Adipocyte (in vitro differentiated cells): ENCODE measurements around the gene NLRP4.
"Not testable (repeated sequence)": the region's sequence is repeated elsewhere in the genome, so short reads cannot be mapped to it uniquely, and the experiment has no call there.

Experiments used
- DNase-seq: peaks from one replicate; pipeline ENCODE4 v3.0.0-alpha.2; 2015; ENCODE audit warnings: low read depth
- H3K27me3 ChIP-seq: replicated peaks from 2 replicates; pipeline ENCODE4 v1.7.0; 2013; ENCODE audit warnings: mild to moderate bottlenecking, low read length, moderate library complexity; ENCODE audit not compliant: control insufficient read depth, insufficient read depth
- H3K36me3 ChIP-seq: 2 replicates; pipeline ENCODE4 v1.7.0; 2013; ENCODE audit warnings: low read length, mild to moderate bottlenecking, moderate library complexity; ENCODE audit not compliant: control insufficient read depth, insufficient read depth, severe bottlenecking
- H3K4me1 ChIP-seq: 2 replicates; pipeline ENCODE4 v1.7.0; 2013; ENCODE audit warnings: mild to moderate bottlenecking, low read length, moderate library complexity; ENCODE audit not compliant: control insufficient read depth, insufficient read depth
- H3K4me3 ChIP-seq: 2 replicates; pipeline ENCODE4 v1.7.0; 2013; ENCODE audit warnings: mild to moderate bottlenecking, low read length, moderate library complexity
- H3K9ac ChIP-seq: 2 replicates; pipeline ENCODE4 v1.7.0; 2013; ENCODE audit warnings: mild to moderate bottlenecking, low read length, moderate library complexity
- H3K9me3 ChIP-seq: 2 replicates; pipeline ENCODE4 v1.7.0; 2013; ENCODE audit warnings: mild to moderate bottlenecking, low read length, moderate library complexity; ENCODE audit not compliant: control insufficient read depth

NLRP4 gene

GRCh38 chr19:55898911-55899310 is 62.6 kb downstream of the NLRP4 start:
- Histone ChIP-seq H3K27me3 (no peaks in the 10 kb centered on the region), H3K4me3 (no peak overlapping the region), H3K4me1 (no peaks in the 10 kb centered on the region), H3K9me3 (no peaks in the 10 kb centered on the region), H3K36me3 (no peaks in the 10 kb centered on the region), H3K9ac (no peak overlapping the region)
- DNase-seq, result no peak

DNA sequence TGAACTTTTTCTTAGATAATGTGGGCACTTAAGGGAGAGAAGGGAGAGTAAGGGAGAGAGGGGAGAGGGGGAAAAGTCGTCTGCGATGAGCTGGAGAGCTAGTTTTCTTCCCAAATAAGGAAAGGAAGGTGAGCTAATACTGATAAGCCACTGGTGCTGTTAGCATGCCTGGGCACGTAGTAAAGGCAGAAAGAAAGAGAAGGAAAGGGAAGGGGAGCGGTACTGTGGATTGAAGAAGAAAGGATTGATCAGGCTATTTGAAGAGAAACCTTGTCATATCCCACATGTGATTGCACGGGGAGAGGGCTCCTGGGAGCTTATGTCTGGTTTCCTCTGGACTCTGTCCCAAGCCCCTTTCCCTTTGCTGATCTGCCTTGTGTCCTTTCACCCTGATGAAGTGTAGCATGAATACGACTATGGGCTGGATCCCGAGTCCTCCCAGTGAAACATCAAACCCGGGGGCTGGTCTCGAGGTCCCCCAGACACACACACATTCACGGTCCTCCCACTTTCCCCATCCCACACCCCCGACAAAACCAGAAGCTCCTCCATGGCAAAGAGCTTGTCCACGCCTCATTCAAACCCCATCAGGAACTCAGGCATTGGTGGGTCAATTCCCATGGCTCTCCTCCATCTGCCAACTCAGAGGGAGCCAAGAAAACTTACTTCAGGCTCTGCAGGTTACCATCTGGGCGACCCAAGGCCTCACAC is 65.2 kb downstream of the NLRP4 start:
- Histone ChIP-seq H3K36me3 (no peaks in the 10 kb centered on the region), H3K9me3 (no peaks in the 10 kb centered on the region), H3K27me3 (no peaks in the 10 kb centered on the region), H3K9ac (no peak overlapping the region), H3K4me3 (no peak overlapping the region), H3K4me1 (no peaks in the 10 kb centered on the region)
- DNase-seq, result no peak

DNA sequence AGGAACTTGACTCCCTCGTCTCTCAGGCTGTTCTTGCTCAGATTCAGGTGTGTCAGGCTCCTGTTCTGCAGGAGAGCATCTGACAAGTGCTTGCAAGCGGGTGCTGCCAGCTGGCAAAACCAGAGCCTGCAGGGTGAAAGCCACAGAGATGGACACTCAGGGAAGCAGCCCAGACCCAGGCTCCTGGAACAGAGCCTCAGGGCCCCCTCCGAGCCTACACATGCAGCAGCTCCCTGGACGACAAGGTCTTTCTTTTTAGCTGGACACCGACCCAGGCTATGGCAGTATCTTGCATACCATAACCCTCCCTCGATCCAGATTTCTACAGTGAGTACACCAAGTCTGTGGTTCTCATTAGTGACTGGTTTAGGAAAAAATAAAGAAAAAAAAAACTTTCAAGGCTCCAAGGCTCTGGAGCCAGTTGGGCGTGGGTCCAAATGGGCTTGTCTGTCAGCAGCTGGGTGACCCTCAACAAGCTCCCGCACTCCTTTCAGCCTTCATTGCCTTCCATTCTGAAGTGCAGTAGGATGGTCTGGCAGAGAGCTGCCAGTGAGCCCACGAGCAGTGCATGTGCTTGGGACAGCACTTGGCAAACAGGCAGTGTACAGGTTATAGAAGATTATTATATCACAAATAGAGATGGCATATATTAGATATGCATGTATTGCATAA is 65.9 kb downstream of the NLRP4 start:
- no peak for DNase-seq

DNA sequence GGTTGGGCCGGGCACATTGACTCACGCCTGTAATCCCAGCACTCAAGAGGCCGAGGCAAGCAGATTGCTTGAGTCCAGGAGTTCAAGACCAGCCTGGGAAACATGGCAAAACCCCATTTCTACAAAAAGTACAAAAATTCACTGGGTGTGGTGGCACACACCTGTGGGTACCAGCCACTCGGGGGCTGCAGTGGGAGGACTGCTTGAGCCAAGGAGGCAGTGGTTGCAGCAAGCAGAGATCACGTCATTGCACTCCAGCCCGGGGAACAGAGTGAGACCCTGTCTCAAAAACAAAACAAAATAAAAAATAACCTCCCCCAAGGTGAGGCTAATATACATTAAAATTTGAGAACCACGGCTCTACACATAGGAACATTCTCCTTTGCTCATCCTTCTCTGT is 70.9 kb downstream of the NLRP4 start:
- H3K4me3 ChIP-seq, result no peak overlapping the region
- no peaks in the 10 kb centered on the region for H3K4me1 ChIP-seq
- peaks cover 3% of the 10 kb centered on the region for H3K9me3 ChIP-seq
- no peak overlapping the region for H3K9ac ChIP-seq
- DNase-seq, result no peak
- H3K36me3 ChIP-seq, result no peaks in the 10 kb centered on the region
- no peaks in the 10 kb centered on the region for H3K27me3 ChIP-seq

More for the DNA sequence above, 65.9 kb downstream of the NLRP4 start:
- Histone ChIP-seq H3K27me3 (no peaks in the 10 kb centered on the region), H3K4me1 (no peaks in the 10 kb centered on the region), H3K9me3 (no peaks in the 10 kb centered on the region), H3K36me3 (no peaks in the 10 kb centered on the region), H3K4me3 (no peak overlapping the region), H3K9ac (no peak overlapping the region)

DNA sequence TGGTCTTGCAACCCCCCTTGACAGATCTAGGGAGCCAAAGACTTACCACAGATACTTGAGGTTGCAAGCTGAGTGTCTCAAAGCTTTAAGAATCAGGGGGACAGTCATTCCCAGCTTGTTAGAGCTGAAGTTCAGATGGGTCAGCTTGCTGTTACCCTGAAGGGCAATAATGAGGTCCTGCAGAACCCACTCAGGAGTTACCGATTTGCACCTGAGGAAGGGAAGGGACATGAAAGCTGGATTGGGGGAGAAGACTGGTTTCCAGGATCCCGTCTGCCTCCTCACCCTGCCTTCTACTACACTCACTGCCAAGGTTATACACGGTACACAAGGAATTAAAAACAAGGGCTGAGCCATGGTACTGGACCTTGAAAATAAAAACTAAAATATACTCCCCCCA is 71.4 kb downstream of the NLRP4 start:
- Histone ChIP-seq H3K4me3 (no peak overlapping the region), H3K9ac (no peak overlapping the region), H3K4me1 (no peaks in the 10 kb centered on the region), H3K36me3 (no peaks in the 10 kb centered on the region), H3K9me3 (peaks cover 5% of the 10 kb centered on the region), H3K27me3 (no peaks in the 10 kb centered on the region)
- DNase-seq, result no peak

DNA sequence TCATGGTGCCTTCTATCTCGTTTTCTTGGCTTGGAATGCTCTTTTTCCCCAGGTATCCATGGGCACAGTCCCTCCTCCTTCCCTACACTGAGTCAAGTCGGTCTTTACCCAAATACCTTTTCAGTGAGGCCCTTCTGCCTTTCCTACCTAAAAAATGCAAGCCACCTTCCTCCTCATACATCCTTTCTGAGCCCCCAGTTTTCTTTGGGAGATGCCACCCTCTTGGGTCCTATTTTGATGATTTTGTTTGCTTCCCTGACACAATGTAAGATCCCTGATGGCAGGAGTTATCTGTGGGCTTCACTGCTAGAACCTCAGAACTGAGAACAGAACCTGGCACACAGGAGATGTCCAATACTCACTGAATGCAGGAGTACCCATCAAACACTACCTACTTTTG is 73.5 kb downstream of the NLRP4 start:
- Histone ChIP-seq H3K4me3 (no peak overlapping the region), H3K4me1 (no peaks in the 10 kb centered on the region), H3K27me3 (no peaks in the 10 kb centered on the region), H3K9ac (no peak overlapping the region), H3K36me3 (no peaks in the 10 kb centered on the region), H3K9me3 (peaks cover 5% of the 10 kb centered on the region)
- no peak for DNase-seq

GRCh38 chr19:55912916-55913315 is 76.6 kb downstream of the NLRP4 start:
- H3K27me3 ChIP-seq, result no peaks in the 10 kb centered on the region
- H3K9ac ChIP-seq, result no peak overlapping the region
- no peaks in the 10 kb centered on the region for H3K4me1 ChIP-seq
- peaks cover 5% of the 10 kb centered on the region for H3K9me3 ChIP-seq
- no peaks in the 10 kb centered on the region for H3K36me3 ChIP-seq
- DNase-seq, result no peak
- no peak overlapping the region for H3K4me3 ChIP-seq

DNA sequence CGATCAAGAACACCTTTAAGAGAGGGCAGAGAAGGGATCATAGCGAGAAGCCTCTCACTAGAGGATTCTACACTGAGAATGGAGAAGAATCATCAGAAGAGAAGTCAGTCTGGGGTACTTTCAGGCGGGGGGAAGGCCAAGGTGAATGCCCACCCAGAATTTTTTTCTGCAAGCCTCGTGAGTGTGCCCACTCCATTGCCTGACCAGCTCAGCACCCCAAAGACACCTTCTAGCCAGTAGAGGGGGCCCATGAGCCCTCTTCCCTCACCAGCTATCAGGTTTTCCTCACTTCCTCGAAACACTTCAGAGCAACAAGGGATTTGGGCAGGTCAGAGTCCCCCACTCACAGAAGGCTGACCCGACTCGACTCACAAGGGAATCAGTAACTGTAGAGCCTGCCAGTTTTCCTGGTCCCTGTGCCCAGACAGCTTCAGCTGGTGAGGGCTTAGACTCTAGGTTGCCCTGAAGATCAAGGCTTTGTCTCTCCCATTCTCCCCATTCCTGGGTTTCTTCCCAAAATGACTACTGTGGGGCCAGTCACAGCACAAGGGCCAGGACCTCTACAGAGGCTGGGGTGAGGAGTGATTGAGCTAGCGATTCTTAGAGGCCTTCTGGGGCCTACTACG is 77.4 kb downstream of the NLRP4 start:
- Histone ChIP-seq H3K4me3 (no peak overlapping the region), H3K27me3 (no peaks in the 10 kb centered on the region), H3K9ac (no peak overlapping the region), H3K36me3 (no peaks in the 10 kb centered on the region), H3K9me3 (peaks cover 6% of the 10 kb centered on the region), H3K4me1 (no peaks in the 10 kb centered on the region)
- DNase-seq, result no peak

DNA sequence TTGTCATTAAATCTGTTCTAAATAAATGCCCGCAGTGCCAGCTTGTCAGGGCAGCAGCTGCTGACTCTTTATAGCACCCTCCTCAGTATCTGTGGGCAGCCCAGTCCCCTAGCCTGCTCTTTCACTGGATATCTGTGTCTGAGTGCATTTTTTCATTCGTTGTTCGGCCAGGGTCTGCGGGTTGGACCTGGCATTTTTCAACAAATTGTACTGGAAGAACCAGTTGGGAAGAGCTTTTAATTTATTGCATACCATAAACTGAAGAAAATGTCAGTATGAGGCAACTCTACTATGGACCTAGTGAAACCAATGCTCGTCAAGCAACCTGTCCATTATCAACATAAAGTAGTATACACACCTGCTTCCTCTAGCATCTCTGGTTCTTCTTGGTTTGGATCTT is 87.2 kb downstream of the NLRP4 start:
- no peaks in the 10 kb centered on the region for H3K36me3 ChIP-seq
- no peaks in the 10 kb centered on the region for H3K4me1 ChIP-seq
- H3K9ac ChIP-seq, result no peak overlapping the region
- H3K4me3 ChIP-seq, result no peak overlapping the region
- DNase-seq, result no peak
- H3K9me3 ChIP-seq, result peaks cover 11% of the 10 kb centered on the region
- no peaks in the 10 kb centered on the region for H3K27me3 ChIP-seq

DNA sequence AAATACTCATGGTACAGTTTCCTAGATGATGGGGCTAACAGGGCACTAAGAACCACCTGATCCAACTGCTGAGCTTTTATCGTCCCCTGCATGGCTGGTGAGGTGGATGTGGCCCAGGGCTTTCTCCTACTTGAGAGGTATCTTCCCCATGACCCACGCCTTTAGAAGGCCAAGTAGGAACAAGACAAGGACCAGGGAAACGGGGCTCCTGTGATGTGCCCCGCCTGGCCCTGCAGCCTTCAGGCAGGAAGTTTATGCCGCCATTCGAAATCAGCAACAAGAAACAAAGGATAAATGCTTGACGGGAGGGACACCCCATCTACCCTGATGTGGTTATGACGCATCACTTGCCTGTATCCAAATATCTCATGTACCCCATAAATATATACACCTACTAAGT is 91.7 kb downstream of the NLRP4 start:
- Histone ChIP-seq H3K9ac (no peak overlapping the region), H3K36me3 (no peaks in the 10 kb centered on the region), H3K27me3 (no peaks in the 10 kb centered on the region), H3K9me3 (no peaks in the 10 kb centered on the region), H3K4me3 (no peak overlapping the region), H3K4me1 (no peaks in the 10 kb centered on the region)
- no peak for DNase-seq

GRCh38 chr19:55929258-55929657 is 92.9 kb downstream of the NLRP4 start:
- not testable (repeated sequence) for DNase-seq, H3K9me3 ChIP-seq, H3K9ac ChIP-seq

More at GRCh38 chr19:55929258-55929657, 92.9 kb downstream of the NLRP4 start:
- not testable (repeated sequence) for H3K4me3 ChIP-seq, H3K27me3 ChIP-seq, H3K4me1 ChIP-seq, H3K36me3 ChIP-seq
